ENCODE results near the gene ZNF384. TPM values are rescaled to one million over a fixed set of nuclear protein-coding genes. Genes with fewer than 3 reads are reported as not detected.

ZNF384 gene
- total RNA-seq, 1 donor from 2014 or later = 38.0 TPM

- peaks cover 19% of the 10 kb centered on the region for H3K36me3 ChIP-seq
- peaks cover 18% of the 10 kb centered on the region for H4K20me1 ChIP-seq (ENCODE audit: low read depth)
- H3K79me2 ChIP-seq (ENCODE audit: low read depth) = peaks cover 29% of the 10 kb centered on the region
- no peak for DNase-seq (ENCODE audit: low spot score)
- no peak for TF ChIP-seq CTCF (IDR thresholded peaks at IDR 0.05)
- TF ChIP-seq EZH2phosphoT487 (IDR thresholded peaks at IDR 0.05) = no peak
- no peak for TF ChIP-seq EZH2 (IDR thresholded peaks at IDR 0.05)
- H3K27me3 ChIP-seq = no peaks in the 10 kb centered on the region
- Mint-ChIP-seq H3K9me3 (no peaks in the 10 kb centered on the region), H3K4me3 (no peak overlapping the region), H3K4me1 (no peaks in the 10 kb centered on the region), H3K36me3 (peaks cover 37% of the 10 kb centered on the region), H3K27ac (no peak overlapping the region), H3K27me3 (ENCODE audit: insufficient read depth, low read depth) (peaks cover 4% of the 10 kb centered on the region)
- H3K27ac ChIP-seq = no peak overlapping the region
- H3F3A ChIP-seq (ENCODE audit: low read depth) = peaks cover 3% of the 10 kb centered on the region
- H3K9me3 ChIP-seq (ENCODE audit: low read depth) = no peaks in the 10 kb centered on the region
- H3K4me3 ChIP-seq = no peak overlapping the region
- H3K4me1 ChIP-seq = no peaks in the 10 kb centered on the region
- H3K9ac ChIP-seq = no peak overlapping the region
- no peak overlapping the region for H3K4me2 ChIP-seq
- no peak overlapping the region for H2AFZ ChIP-seq (replicated peaks)
Observed at GRCh38 chr12:6676962-6677361, 12.2 kb downstream of the ZNF384 start.

- Mint-ChIP-seq H3K27ac (no peak overlapping the region), H3K27me3 (ENCODE audit: insufficient read depth, low read depth) (peaks cover 2% of the 10 kb centered on the region), H3K9me3 (no peaks in the 10 kb centered on the region), H3K4me3 (no peak overlapping the region), H3K36me3 (peaks cover 44% of the 10 kb centered on the region), H3K4me1 (no peaks in the 10 kb centered on the region)
- peaks cover 11% of the 10 kb centered on the region for H3K36me3 ChIP-seq
- no peaks in the 10 kb centered on the region for H3K27me3 ChIP-seq
- no peaks in the 10 kb centered on the region for H4K20me1 ChIP-seq (ENCODE audit: low read depth)
- DNase-seq (ENCODE audit: low spot score) = no peak
- no peak overlapping the region for H3K4me3 ChIP-seq
- H2AFZ ChIP-seq (replicated peaks) = no peak overlapping the region
- H3K4me2 ChIP-seq = no peak overlapping the region
- H3K9me3 ChIP-seq (ENCODE audit: low read depth) = no peaks in the 10 kb centered on the region
- no peaks in the 10 kb centered on the region for H3K4me1 ChIP-seq
- no peak overlapping the region for H3K9ac ChIP-seq
- H3K27ac ChIP-seq = no peak overlapping the region
- H3K79me2 ChIP-seq (ENCODE audit: low read depth) = no peaks in the 10 kb centered on the region
- TF ChIP-seq EZH2 (IDR thresholded peaks at IDR 0.05) (no peak), EZH2phosphoT487 (IDR thresholded peaks at IDR 0.05) (no peak), CTCF (IDR thresholded peaks at IDR 0.05) (no peak)
- H3F3A ChIP-seq (ENCODE audit: low read depth) = peaks cover 10% of the 10 kb centered on the region
Observed at GRCh38 chr12:6672143-6672542, 17.0 kb downstream of the ZNF384 start.

- Mint-ChIP-seq H3K27ac (no peak overlapping the region), H3K36me3 (peaks cover 34% of the 10 kb centered on the region), H3K4me3 (no peak overlapping the region), H3K4me1 (peaks cover 7% of the 10 kb centered on the region), H3K27me3 (ENCODE audit: insufficient read depth, low read depth) (peaks cover 3% of the 10 kb centered on the region), H3K9me3 (no peaks in the 10 kb centered on the region)
- no peak for DNase-seq (ENCODE audit: low spot score)
- Histone ChIP-seq H3K9ac (no peak overlapping the region), H3K27ac (no peak overlapping the region), H3K27me3 (no peaks in the 10 kb centered on the region), H3K4me2 (no peak overlapping the region), H3K4me1 (no peaks in the 10 kb centered on the region), H3K79me2 (ENCODE audit: low read depth) (peaks cover 2% of the 10 kb centered on the region), H3F3A (ENCODE audit: low read depth) (peaks cover 35% of the 10 kb centered on the region), H4K20me1 (ENCODE audit: low read depth) (no peaks in the 10 kb centered on the region), H3K4me3 (no peak overlapping the region), H3K36me3 (no peaks in the 10 kb centered on the region), H2AFZ (replicated peaks) (no peak overlapping the region), H3K9me3 (ENCODE audit: low read depth) (no peaks in the 10 kb centered on the region)
- TF ChIP-seq EZH2phosphoT487 (IDR thresholded peaks at IDR 0.05) = no peak
- peak; percentile 11 for TF ChIP-seq CTCF (IDR thresholded peaks at IDR 0.05)
Observed at GRCh38 chr12:6667559-6668210, 21.5 kb downstream of the ZNF384 start.
